Raji (cell line): ENCODE data around the gene ODAD3.

Experiments
- POLR2A ChIP-seq: IDR thresholded peaks from 2 replicates; pipeline ENCODE4 v1.6.1; 2011; ENCODE audit warnings: low read depth, low read length, control low read depth; ENCODE audit not compliant: insufficient read depth

The ODAD3 gene

DNA sequence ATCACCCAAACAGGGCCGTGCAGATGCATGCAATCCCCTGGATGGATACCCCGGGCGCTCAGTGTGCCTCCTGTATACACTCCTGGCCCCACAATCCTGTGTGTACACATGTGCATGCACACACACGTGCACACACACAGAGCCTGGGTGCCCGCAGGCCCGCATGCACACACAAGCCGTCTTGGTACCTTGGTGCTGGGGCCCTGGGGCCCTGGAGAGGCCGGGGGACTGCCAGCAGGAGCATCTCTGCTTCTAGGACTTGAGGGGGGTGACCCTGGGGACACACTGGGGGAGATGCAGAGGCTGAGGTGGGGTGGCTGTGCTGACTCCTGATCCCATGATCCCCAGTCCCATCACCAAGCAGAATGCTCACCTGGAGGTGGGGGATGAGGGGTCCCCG lies 35.3 kb downstream of the ODAD3 start:
- TF ChIP-seq POLR2A, result no peak

- no peak for TF ChIP-seq POLR2A
Measured at GRCh38 chr19:11397089-11397610, 37.8 kb downstream of the ODAD3 start.

DNA sequence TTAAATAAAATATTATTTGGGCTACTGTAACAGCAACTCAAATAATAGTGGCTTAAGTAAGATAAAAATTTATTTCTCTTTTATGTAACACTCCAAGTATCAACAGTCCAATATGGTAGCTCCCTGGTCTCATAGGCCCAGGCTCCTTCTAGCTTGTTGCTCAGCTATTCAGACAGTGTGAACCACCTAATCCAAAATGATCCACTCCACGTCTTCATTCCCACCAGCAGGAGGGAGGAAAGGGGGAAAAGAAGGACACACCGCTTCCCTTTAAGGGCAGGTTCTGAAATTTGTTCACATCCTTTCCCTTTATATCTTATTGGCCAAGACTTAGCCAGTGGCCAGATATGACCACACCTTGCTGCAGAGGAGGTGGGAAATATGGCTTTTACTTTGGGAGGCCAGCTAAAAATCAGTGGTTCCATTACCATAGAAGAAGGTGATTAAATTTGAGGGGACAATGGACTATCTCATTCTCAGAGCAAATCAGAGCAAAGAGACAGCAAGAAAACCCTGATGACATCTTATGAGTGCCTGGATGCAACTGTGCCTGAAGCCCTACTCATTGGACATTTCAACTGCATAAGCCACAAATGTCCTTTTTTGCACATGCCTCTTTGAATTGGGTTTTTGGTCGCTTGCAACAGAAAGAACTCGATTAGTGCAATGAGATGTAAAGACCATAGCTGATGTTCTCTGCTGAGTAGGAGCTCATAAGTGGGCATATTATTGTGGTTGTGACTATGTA lies 43.8 kb downstream of the ODAD3 start:
- no peak for TF ChIP-seq POLR2A

DNA sequence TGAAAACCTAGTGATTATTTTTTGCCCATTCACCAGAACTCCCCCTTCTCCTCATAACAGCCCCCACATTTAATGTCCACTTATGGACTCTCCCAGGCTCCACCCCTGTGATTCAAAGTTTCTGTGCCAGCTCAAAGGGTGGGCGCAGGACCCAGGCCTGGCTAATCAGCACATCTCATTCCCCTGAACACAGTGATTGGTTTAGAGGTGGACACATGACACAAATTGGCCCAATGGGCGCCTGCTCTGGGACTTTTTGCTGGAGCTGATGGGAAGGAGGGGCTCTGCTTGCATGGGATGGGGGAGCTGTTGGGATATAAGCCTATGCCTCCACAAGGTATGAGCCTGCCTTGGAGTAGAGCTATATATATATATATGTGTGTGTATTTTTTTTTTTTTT lies 44.6 kb downstream of the ODAD3 start:
- no peak for TF ChIP-seq POLR2A

- no peak for TF ChIP-seq POLR2A
Measured at GRCh38 chr19:11387162-11388034, 47.5 kb downstream of the ODAD3 start.

DNA sequence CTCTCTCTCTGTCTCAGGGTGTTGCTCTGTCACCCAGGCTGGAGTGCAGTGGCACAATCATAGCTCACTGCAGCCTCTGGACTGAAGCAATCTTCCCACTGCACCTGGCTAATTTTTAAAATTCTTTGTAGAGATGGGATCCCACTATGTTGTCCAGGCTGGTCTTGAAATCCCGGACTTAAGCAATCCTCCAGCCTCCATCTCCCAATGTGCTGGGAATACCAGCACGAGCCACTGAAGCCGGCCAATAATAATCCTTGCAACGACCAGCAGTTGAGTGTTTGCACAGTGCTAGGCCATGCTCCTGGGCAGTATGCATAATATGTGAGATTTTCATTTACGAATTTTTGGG lies 50.2 kb downstream of the ODAD3 start:
- no peak for TF ChIP-seq POLR2A

- TF ChIP-seq POLR2A, result no peak
Measured at GRCh38 chr19:11383706-11384048, 51.2 kb downstream of the ODAD3 start.

DNA sequence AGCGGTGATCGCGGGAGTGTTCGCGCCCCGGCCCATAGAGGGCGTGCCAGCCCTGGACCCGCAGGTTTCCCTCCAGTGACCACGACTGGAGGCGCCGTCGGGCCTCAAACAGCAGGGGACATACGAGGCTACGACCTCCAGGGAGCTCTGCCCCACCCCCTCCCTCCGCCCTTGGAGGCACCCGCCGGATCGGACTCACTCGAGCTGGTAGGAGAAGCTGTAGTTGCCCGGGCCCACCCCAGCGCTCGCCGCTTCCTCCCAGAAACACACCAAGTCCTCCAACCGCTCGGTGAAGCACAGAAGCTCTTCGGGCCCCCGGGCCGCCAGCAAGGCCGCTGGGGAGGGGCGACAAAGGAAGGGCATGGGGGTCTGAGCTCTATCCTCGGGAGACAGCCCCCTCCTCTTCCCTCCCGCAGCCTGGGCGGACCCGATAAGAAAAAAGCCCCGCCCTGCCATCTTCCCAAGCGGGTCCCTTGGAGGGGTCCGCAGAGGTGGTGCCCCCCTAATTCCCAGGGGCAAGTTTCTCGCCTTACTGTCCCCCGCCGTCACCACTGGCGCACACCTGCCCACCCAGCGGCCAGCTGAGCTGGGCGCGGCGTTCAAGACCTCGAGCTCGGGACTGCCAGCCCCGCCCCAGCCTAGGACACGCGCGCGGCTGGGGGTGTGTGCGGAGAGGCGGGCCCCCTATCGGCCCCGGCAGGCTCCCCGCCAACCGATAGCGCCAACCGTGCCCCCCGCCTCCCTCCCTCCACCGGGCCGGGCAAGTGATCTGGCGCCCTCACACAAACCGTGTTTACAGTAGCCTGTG lies 51.8 kb downstream of the ODAD3 start:
- no peak for TF ChIP-seq POLR2A

DNA sequence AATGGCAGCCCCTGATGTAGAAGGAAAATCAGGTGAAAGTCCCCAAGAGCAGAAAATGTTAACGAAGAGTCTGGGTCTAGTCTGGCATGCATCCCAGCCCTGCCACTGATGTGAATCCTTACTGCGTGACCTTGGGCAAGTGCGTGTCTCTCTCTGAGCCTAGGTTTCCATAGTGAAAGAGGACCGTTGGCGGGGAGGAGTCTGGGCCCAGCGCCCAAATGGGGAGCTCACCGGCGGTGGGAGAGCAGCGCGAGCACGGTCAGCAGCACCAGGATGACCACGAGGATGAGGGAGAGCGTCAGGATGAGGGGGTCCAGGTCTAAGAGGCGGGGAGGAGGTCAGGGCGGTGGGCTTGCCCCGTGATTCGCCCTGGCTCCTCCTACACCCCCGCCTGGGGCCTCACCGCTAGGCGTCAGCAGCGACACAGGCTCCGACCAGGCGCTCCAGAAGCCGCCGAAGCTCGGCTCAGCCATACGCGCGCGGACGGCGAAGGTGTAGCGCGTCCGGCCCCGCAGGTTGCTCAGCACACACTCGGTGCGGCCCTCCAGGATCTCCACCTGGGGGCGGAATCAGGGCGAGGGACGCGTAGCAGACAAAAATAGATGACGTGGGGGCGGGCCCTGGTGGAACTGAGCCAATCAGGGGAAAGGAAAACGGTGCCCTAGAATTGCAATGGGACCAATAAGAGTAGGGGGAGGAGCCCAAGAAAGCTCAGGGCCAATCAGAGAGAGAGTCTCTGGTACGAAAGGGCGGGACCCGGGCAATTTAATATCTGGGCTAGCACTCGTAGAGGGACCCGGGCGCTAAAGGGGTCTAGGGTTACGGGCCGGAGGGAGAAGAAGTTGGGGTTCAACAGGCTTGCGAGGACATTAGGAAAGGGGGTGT lies 54.0 kb downstream of the ODAD3 start:
- peak; percentile 85 for TF ChIP-seq POLR2A

GRCh38 chr19:11379857-11380350 lies 55.0 kb downstream of the ODAD3 start:
- no peak for TF ChIP-seq POLR2A

DNA sequence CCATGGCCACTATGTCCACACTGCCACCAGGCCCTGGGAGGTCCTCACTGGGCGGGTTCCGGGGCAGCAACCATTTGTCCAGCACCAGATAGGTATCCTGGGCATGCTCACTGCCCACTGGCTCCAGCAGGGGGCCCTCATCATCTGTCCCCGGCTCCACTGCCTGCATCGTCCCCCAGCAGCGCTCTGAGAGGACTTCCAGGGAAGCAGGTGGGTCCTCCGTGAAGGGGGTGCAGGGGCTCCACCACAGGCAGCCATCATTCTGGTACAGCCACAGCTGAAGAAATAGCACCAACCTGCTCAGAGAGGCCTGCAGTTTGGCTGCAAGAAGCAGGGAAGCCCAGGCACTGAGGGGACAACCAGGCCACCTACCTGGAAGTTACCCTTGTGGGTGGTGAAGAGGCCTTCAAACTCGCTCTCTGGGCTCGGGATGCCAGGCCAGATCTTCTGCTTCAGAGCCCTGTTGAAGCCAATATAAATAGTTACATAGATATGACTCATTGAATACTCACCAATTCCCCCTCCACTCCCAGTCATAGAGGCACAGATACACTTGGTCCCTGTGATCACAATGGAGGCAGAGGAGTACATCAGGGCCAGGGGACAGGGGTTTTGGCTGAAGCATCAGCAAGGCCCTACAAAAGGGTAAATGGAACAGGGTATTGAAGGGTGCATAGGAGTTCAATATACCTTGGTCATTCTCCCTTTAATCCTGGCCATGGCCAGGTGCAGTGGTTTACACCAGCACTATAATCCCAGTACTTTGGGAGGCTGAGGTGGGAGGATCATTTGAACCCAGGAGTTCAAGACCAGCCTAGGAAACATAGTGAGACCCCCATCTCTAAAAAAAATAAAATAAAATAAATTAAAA lies 56.4 kb downstream of the ODAD3 start:
- TF ChIP-seq POLR2A, result peak; percentile 26; the same call in 1 of the 2 replicates

GRCh38 chr19:11377756-11378155 lies 57.2 kb downstream of the ODAD3 start:
- TF ChIP-seq POLR2A, result no peak

GRCh38 chr19:11377237-11377636 lies 57.7 kb downstream of the ODAD3 start:
- peak; percentile 53 for TF ChIP-seq POLR2A
